ENCODE measurements around the gene PCBD2. TPM values are rescaled to one million over a fixed set of nuclear protein-coding genes. Genes with fewer than 3 reads are reported as not detected.

Gene PCBD2
- polyA plus RNA-seq, 3 donors, result 9.0 to 12.6 (median 9.0) TPM

DNA sequence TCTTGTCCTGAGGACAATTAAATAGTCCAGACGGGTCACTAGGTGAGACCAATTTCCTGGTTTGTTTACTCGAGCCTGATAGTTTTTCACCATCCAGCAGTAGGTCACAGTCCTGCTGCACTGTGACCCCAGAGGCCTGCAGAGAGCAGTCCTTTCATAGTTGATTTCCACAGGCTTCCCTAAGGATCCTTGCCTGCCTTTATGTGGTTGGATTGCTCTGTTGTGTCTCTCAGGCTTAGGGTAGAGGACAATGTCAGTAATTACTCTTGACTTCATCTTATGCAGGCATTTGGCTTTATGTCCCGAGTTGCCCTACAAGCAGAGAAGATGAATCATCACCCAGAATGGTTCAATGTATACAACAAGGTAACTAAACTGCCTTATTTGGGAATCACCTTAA is 53.8 kb downstream of the PCBD2 start:
- no peak overlapping the region for H3K27ac ChIP-seq (ENCODE audit: low read depth in 1 of 2, low read length in 2 of 2)
- H3K4me1 ChIP-seq (ENCODE audit: control insufficient read depth in 1 of 2, insufficient read depth in 2 of 2, low read length in 2 of 2), result no peaks in the 10 kb centered on the region
- no peak overlapping the region for H3K27ac Mint-ChIP-seq
- no peaks in the 10 kb centered on the region for H4K20me1 ChIP-seq (ENCODE audit: insufficient read depth, low read length)
- H3K4me3 Mint-ChIP-seq, result no peak overlapping the region
- H3K27me3 ChIP-seq (ENCODE audit: control insufficient read depth in 2 of 2, insufficient read depth in 2 of 2, low read length in 2 of 2), result no peaks in the 10 kb centered on the region
- no peaks in the 10 kb centered on the region for H3K4me1 Mint-ChIP-seq
- DNase-seq, result no peak
- no peak overlapping the region for H3K4me2 ChIP-seq (replicated peaks; ENCODE audit: extremely low read depth, low read length, poor library complexity, severe bottlenecking)
- no peak overlapping the region for H3K9ac ChIP-seq (ENCODE audit: insufficient read depth, low read length, poor library complexity, severe bottlenecking)
- H2AFZ ChIP-seq (ENCODE audit: insufficient read depth, low read depth, low read length, poor library complexity, severe bottlenecking), result no peak overlapping the region
- TF ChIP-seq, protein P1, sequence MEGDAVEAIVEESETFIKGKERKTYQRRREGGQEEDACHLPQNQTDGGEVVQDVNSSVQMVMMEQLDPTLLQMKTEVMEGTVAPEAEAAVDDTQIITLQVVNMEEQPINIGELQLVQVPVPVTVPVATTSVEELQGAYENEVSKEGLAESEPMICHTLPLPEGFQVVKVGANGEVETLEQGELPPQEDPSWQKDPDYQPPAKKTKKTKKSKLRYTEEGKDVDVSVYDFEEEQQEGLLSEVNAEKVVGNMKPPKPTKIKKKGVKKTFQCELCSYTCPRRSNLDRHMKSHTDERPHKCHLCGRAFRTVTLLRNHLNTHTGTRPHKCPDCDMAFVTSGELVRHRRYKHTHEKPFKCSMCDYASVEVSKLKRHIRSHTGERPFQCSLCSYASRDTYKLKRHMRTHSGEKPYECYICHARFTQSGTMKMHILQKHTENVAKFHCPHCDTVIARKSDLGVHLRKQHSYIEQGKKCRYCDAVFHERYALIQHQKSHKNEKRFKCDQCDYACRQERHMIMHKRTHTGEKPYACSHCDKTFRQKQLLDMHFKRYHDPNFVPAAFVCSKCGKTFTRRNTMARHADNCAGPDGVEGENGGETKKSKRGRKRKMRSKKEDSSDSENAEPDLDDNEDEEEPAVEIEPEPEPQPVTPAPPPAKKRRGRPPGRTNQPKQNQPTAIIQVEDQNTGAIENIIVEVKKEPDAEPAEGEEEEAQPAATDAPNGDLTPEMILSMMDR (IDR thresholded peaks at IDR 0.05), result no peak
- intact Hi-C loops (cut with micrococcal nuclease), result no loop called here
- H3K9me3 ChIP-seq (replicated peaks in 1 of 2; ENCODE audit: control insufficient read depth in 1 of 2, insufficient read depth in 1 of 2, low read length in 2 of 2), result peaks cover 10 to 11% of the 10 kb centered on the region in 2 donors
- H3K36me3 Mint-ChIP-seq, result peaks cover 37 to 44% of the 10 kb centered on the region in 2 donors
- peaks cover 34 to 79% of the 10 kb centered on the region in 2 donors for H3K36me3 ChIP-seq (replicated peaks in 1 of 2; ENCODE audit: control insufficient read depth in 1 of 2, insufficient read depth in 2 of 2, low read length in 2 of 2)
- 96% methylated on average over 2 of the region's 3 CpGs for WGBS (ENCODE audit: insufficient coverage)
- H3K4me3 ChIP-seq (replicated peaks in 1 of 3; ENCODE audit: low read depth in 2 of 3, low read length in 3 of 3), result no peak overlapping the region
- peaks cover 0 to 2% (median 0%) of the 10 kb centered on the region in 3 donors for H3K27me3 Mint-ChIP-seq (ENCODE audit: low read depth in 3 of 3)
- peaks cover 0 to 12% (median 11%) of the 10 kb centered on the region in 7 donors for H3K9me3 Mint-ChIP-seq
- H3K79me2 ChIP-seq (ENCODE audit: insufficient read depth, low read length), result no peaks in the 10 kb centered on the region

DNA sequence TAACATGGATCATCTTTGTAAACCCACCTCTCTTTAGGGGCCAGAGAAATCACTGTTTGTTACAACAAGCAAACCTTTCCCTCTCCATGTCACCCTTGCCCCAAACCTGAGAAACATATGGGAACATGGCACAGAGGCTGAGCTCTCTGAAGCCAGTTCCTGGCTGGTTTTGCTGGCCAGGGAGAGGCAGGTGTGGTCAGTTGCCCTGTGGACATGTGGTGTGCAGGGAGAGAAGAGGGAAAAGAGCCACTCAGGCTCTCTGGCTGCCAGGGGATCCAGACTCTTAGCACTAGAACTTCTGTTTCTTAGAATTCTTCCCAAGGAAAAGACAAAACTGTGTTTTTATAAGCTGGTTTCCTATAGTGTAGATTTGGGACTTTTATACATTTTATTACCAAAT is 58.2 kb downstream of the PCBD2 start:
- intact Hi-C loops (cut with micrococcal nuclease), result no loop called here
- H3K79me2 ChIP-seq (ENCODE audit: insufficient read depth, low read length), result no peaks in the 10 kb centered on the region
- H2AFZ ChIP-seq (ENCODE audit: insufficient read depth, low read depth, low read length, poor library complexity, severe bottlenecking), result no peak overlapping the region
- Mint-ChIP-seq H3K27ac (no peak overlapping the region), H3K9me3 (no peaks in the 10 kb centered on the region), H3K27me3 (ENCODE audit: low read depth in 3 of 3) (peaks cover 0 to 2% (median 0%) of the 10 kb centered on the region in 3 donors), H3K4me1 (no peaks in the 10 kb centered on the region), H3K36me3 (peaks cover 48 to 61% of the 10 kb centered on the region in 2 donors), H3K4me3 (no peak overlapping the region)
- H3K9ac ChIP-seq (ENCODE audit: insufficient read depth, low read length, poor library complexity, severe bottlenecking), result no peak overlapping the region
- DNase-seq, result no peak
- peaks cover 46 to 75% of the 10 kb centered on the region in 2 donors for H3K36me3 ChIP-seq (replicated peaks in 1 of 2; ENCODE audit: control insufficient read depth in 1 of 2, insufficient read depth in 2 of 2, low read length in 2 of 2)
- H3K9me3 ChIP-seq (replicated peaks in 1 of 2; ENCODE audit: control insufficient read depth in 1 of 2, insufficient read depth in 1 of 2, low read length in 2 of 2), result no peaks in the 10 kb centered on the region
- no peaks in the 10 kb centered on the region for H3K27me3 ChIP-seq (ENCODE audit: control insufficient read depth in 2 of 2, insufficient read depth in 2 of 2, low read length in 2 of 2)
- TF ChIP-seq, protein P1 (IDR thresholded peaks at IDR 0.05), result no peak
- no peak overlapping the region for H3K4me2 ChIP-seq (replicated peaks; ENCODE audit: extremely low read depth, low read length, poor library complexity, severe bottlenecking)
- H3K4me3 ChIP-seq (replicated peaks in 1 of 3; ENCODE audit: low read depth in 2 of 3, low read length in 3 of 3), result no peak overlapping the region
- no peaks in the 10 kb centered on the region for H3K4me1 ChIP-seq (ENCODE audit: control insufficient read depth in 1 of 2, insufficient read depth in 2 of 2, low read length in 2 of 2)
- H3K27ac ChIP-seq (ENCODE audit: low read depth in 1 of 2, low read length in 2 of 2), result no peak overlapping the region
- no peaks in the 10 kb centered on the region for H4K20me1 ChIP-seq (ENCODE audit: insufficient read depth, low read length)

Measured in CD14-positive monocyte (primary cell).